ENCODE results near the gene ERCC5.

Gene ERCC5

GRCh38 chr13:102845630-102846260, at the start of gene ERCC5:
Gene ERCC5 (plus strand): TSS chr13:102846032. CDS start chr13:102846267, 235 bp downstream.
- DNase-seq: peak; percentile 95

GRCh38 chr13:102798581-102799425, 47.0 kb upstream of the ERCC5 start, which contains the start of the genes BIVM and POGLUT2:
Gene BIVM (plus strand): TSS chr13:102799119. CDS start chr13:102807268, 8,149 bp downstream.
Gene POGLUT2 (minus strand): TSS chr13:102798976. CDS start chr13:102798670, 306 bp downstream.
- DNase-seq: peak; percentile 69

GRCh38 chr13:102799426-102800144, 46.2 kb upstream of the ERCC5 start:
- DNase-seq: no peak

- peak; percentile 82 for DNase-seq
Observed at GRCh38 chr13:102800145-102801041, 45.4 kb upstream of the ERCC5 start.

GRCh38 chr13:102805680-102806079, 40.2 kb upstream of the ERCC5 start:
- no peak for DNase-seq

- no peak for DNase-seq
Observed at GRCh38 chr13:102807699-102808098, 38.1 kb upstream of the ERCC5 start.

GRCh38 chr13:102812611-102813287, 33.1 kb upstream of the ERCC5 start:
- no peak for DNase-seq

- no peak for DNase-seq
Observed at GRCh38 chr13:102814025-102814607, 31.7 kb upstream of the ERCC5 start.

- DNase-seq: no peak
Observed at GRCh38 chr13:102814793-102815192, 31.0 kb upstream of the ERCC5 start.

GRCh38 chr13:102815788-102816187, 30.0 kb upstream of the ERCC5 start:
- no peak for DNase-seq

GRCh38 chr13:102816708-102817107, 29.1 kb upstream of the ERCC5 start:
- no peak for DNase-seq

- DNase-seq: no peak
Observed at GRCh38 chr13:102817241-102817640, 28.6 kb upstream of the ERCC5 start.

- no peak for DNase-seq
Observed at GRCh38 chr13:102817907-102818306, 27.9 kb upstream of the ERCC5 start.

- DNase-seq: no peak
Observed at GRCh38 chr13:102825400-102825799, 20.4 kb upstream of the ERCC5 start.

- DNase-seq: no peak
Observed at GRCh38 chr13:102825921-102826706, 19.7 kb upstream of the ERCC5 start.

GRCh38 chr13:102830646-102831045, 15.2 kb upstream of the ERCC5 start:
- DNase-seq: no peak

GRCh38 chr13:102836471-102836870, 9.4 kb upstream of the ERCC5 start:
- no peak for DNase-seq

- no peak for DNase-seq
Observed at GRCh38 chr13:102838273-102838672, 7.6 kb upstream of the ERCC5 start.

GRCh38 chr13:102838982-102839381, 6.8 kb upstream of the ERCC5 start:
- DNase-seq: no peak

- DNase-seq: no peak
Observed at GRCh38 chr13:102839462-102839861, 6.4 kb upstream of the ERCC5 start.

- no peak for DNase-seq
Observed at GRCh38 chr13:102845289-102845629, 573 bp upstream of the ERCC5 start.

Measured in CD4-positive, alpha-beta T cell treated with Interleukin-15 for 1 hour (primary cell).